ENCODE data around the gene FNDC3A.

DNA sequence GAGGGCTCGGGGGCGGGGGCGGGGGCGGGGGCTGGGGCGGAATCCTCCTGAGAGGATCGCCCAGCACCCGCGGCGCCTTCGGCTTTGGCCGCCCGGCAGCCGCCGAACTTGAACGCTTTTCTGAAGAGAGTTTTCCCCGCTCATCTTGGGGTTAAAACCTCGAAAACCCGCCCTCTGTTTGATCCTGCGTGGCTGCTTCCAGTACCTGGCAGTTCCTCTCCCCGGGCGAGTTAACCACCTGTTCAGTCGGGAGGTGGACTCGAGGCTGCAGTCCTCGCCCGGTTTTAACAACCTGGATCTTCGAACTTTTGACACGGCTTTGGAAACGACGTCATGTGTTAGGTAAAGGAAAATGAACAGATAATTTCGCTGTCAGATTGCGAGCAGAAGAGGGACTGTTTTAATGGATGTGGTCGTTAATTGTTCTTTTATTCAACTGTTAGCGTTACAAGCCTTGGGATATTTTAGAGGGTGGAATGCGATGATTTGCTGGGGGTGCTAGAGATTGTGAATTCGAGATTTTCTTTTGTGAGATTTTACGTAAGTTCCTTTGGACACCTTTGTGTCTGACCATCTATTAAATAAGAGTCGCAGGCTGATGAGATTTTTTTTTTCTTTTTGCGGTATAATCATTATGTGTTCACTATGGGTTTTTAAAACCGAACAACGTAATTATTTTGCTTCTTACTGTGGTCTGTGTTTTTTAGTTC is 1.0 kb downstream of the FNDC3A start:
- TF ChIP-seq SUZ12 (IDR thresholded peaks at IDR 0.05; ENCODE audit: extremely low read depth, insufficient read depth, insufficient read length) (no peak), ZNF274 (IDR thresholded peaks at IDR 0.05; ENCODE audit: low read depth, low read length) (no peak), YY1 (IDR thresholded peaks at IDR 0.05; ENCODE audit: insufficient read depth, insufficient read length) (no peak)

Measured in NT2/D1 (cell line).